Mesothelial cell of epicardium (in vitro differentiated cells): Measurements from ENCODE around the gene XRCC1. TPM values are rescaled to one million over a fixed set of nuclear protein-coding genes. Genes with fewer than 3 reads are reported as not detected.
A peak's percentile ranks its signal among the peaks of the same experiment; 100 is the strongest.

ENCODE experiments used
- DNase-seq, 2 experiments: peaks; one replicate each; pipeline ENCODE4 v3.0.0; 2021; ENCODE audit warnings: low spot score in 2 of 2; ENCODE audit not compliant: unreplicated experiment in 2 of 2
- H3K27ac Mint-ChIP-seq: 2 replicates; pipeline ENCODE4 v1.8.0; 2021; ENCODE audit warnings: mixed read lengths
- H3K27me3 Mint-ChIP-seq: 2 replicates; pipeline ENCODE4 v1.8.0; 2021; ENCODE audit warnings: low read depth, mixed read lengths
- H3K36me3 Mint-ChIP-seq: 2 replicates; pipeline ENCODE4 v1.8.0; 2021; ENCODE audit warnings: mixed read lengths
- H3K4me1 Mint-ChIP-seq: 2 replicates; pipeline ENCODE4 v1.8.0; 2021; ENCODE audit warnings: mixed read lengths
- H3K4me3 Mint-ChIP-seq: 2 replicates; pipeline ENCODE4 v1.8.0; 2021; ENCODE audit warnings: mild to moderate bottlenecking, moderate library complexity, mixed read lengths
- H3K9me3 Mint-ChIP-seq: 2 replicates; pipeline ENCODE4 v1.8.0; 2021; ENCODE audit warnings: mixed read lengths
- total RNA-seq: library from RNA; stranded (reverse); gene quantifications from 3 replicates; pipeline ENCODE4 v1.2.1, GENCODE V29; 2021
- TF ChIP-seq, protein P1 (sequence below): fragments of 200-600 bp; sonication (generic); IDR thresholded peaks from one replicate; pipeline ENCODE4 v1.5.0; 2021; ENCODE audit warnings: antibody characterized with exemption; ENCODE audit not compliant: unreplicated experiment

Gene XRCC1
- total RNA-seq, 1 donor from 2014 or later = 56.1 TPM

DNA sequence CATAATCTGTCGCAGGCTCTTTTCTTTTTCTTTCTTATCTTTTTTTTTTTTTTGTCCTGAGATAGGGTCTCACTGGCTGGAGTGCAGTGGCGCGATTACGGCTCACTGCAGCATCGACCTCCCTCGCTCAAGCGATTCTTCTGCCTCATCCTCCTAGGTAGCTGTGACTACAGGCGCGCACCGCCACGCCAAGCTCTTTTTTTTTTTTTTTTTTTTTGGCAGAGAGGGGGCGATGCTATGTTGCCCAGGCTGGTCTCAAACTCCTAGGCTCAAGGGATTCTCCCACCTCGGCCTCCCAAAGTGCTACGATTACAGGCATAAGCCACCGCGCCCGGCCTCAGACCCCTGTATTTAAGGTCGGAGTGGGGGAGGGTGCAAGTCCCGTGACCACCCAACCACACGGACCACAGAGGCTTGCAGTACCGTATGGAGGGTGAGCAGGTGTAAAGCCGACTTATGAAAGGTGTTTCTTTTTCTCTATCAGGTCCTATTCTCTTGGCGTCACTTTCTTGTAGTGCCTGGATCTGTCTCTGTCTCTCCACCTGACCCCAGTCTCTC lies 72.8 kb downstream of the XRCC1 start:
- no peaks in the 10 kb centered on the region for H3K27me3 Mint-ChIP-seq
- no peak for DNase-seq
- H3K9me3 Mint-ChIP-seq = no peaks in the 10 kb centered on the region
- H3K36me3 Mint-ChIP-seq = peaks cover 6% of the 10 kb centered on the region
- TF ChIP-seq, protein P1, sequence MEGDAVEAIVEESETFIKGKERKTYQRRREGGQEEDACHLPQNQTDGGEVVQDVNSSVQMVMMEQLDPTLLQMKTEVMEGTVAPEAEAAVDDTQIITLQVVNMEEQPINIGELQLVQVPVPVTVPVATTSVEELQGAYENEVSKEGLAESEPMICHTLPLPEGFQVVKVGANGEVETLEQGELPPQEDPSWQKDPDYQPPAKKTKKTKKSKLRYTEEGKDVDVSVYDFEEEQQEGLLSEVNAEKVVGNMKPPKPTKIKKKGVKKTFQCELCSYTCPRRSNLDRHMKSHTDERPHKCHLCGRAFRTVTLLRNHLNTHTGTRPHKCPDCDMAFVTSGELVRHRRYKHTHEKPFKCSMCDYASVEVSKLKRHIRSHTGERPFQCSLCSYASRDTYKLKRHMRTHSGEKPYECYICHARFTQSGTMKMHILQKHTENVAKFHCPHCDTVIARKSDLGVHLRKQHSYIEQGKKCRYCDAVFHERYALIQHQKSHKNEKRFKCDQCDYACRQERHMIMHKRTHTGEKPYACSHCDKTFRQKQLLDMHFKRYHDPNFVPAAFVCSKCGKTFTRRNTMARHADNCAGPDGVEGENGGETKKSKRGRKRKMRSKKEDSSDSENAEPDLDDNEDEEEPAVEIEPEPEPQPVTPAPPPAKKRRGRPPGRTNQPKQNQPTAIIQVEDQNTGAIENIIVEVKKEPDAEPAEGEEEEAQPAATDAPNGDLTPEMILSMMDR = no peak
- peak overlapping the region; percentile 96 for H3K27ac Mint-ChIP-seq
- peaks cover 19% of the 10 kb centered on the region for H3K4me1 Mint-ChIP-seq
- H3K4me3 Mint-ChIP-seq = peak overlapping the region; percentile 84

DNA sequence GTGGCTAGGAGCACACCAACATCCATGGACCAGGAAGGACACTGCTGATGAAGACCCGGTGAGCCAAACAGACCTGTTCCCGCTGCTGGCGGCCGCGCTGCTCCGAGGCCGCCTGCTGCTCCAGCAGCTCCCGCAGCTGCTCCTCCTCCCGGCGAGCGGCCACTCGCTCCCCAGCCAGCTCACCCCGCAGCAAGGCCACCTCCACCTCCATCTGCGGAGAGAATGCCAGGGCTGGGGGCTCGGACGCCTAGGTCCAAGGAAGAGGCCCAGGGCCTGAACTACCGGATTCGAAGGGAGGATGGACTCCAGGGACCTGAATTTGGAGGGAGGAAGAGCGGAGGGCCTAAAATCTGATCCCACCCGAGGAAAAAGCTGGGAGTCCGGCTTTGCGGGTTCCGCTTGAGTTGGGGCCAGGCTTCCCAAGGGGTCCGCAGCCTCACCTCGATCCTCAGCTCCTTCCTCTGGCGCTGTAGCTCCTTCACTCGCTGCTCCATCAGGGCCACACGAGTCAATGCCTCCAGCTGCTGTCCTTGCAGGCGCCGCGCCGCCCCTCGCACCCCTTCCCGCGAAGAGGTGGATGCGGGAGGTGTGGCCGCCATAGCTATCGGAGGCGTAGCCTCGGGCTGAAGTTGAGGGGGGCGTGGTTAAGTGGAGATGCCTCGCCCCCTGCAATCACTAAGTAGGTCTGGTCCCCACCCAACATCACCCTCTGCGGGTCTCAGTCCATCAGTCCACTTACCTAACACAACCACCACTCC lies 73.5 kb downstream of the XRCC1 start:
- Mint-ChIP-seq H3K4me1 (peaks cover 19% of the 10 kb centered on the region), H3K36me3 (peaks cover 7% of the 10 kb centered on the region), H3K27ac (no peak overlapping the region), H3K27me3 (no peaks in the 10 kb centered on the region), H3K4me3 (peak overlapping the region; percentile 42), H3K9me3 (no peaks in the 10 kb centered on the region)
- TF ChIP-seq, protein P1 = no peak
- DNase-seq = no peak

DNA sequence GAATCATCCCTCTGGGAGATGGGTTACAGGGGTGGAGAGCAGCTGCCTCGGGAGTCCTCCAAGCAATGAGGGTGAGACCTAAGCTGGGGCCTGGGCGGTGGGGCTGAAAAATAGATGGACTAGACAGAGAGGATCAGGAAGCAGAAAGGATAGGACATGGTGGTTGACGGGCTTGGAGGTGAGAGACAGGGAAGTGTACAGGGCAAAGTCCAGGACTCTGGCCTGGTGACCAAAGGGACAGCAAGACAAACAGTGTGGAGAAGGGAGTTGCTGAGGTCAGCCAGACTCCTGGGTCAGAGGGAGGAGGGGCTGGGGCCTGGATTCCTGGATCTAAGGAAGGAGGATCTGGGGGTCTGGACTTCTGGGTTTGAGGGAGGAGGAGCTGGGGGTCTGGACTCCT lies 76.3 kb downstream of the XRCC1 start:
- Mint-ChIP-seq H3K4me3 (no peak overlapping the region), H3K27me3 (no peaks in the 10 kb centered on the region), H3K27ac (peak overlapping the region; percentile 79), H3K4me1 (peaks cover 19% of the 10 kb centered on the region), H3K36me3 (peaks cover 18% of the 10 kb centered on the region), H3K9me3 (no peaks in the 10 kb centered on the region)
- DNase-seq = no peak
- TF ChIP-seq, protein P1 = no peak

DNA sequence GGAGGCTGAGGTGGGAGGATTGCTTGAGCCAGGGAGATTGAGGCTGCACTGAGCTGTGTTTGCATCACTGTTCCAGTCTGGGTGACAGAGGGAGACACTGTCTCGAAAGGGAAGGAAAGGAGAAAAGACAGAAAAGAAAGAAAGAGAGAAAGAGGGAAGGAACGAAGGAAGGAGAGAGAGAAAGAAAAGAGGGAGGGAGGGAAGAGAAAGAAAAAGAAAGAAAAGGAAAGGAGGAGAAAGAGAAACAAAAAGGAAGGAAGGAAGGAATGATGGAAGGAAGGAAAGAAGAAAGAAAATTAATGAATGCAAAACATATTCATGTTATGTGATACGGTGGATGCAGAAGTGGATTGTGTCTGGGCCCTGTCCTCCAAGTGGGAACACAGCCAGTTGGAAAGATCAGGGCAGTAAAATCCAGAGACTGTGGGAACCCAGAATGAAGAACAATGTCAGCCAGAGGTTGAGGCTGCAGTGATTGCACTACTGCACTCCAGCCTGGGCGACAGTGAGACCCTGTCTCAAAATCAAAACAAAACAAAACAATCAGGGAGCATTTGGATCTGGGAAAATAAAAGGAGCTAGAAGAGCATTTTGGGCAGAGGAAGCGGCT lies 77.0 kb downstream of the XRCC1 start:
- H3K9me3 Mint-ChIP-seq = no peaks in the 10 kb centered on the region
- DNase-seq = no peak
- no peak overlapping the region for H3K4me3 Mint-ChIP-seq
- H3K4me1 Mint-ChIP-seq = peaks cover 14% of the 10 kb centered on the region
- H3K27ac Mint-ChIP-seq = peak overlapping the region; percentile 79
- peaks cover 21% of the 10 kb centered on the region for H3K36me3 Mint-ChIP-seq
- TF ChIP-seq, protein P1 = no peak
- H3K27me3 Mint-ChIP-seq = no peaks in the 10 kb centered on the region

DNA sequence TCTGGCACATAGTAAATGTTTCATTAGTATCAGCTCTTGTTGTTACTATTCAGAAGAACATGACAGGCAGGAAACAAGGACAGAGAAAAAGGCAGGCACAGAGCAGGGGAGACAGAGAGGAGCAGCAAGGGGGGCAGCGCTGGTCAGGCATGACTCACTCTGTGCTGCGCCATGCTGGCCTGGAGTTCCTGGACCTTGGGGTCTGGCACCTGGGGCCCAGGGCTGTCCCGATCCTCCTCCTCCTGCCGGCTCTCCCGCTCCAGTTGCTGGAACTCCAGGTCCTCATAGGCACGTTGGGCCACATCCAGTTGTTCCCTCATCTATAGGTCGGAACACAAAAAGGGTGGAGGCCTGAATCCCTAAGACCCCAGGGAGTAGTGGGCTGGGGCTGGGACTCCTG lies 78.4 kb downstream of the XRCC1 start:
- Mint-ChIP-seq H3K4me1 (peaks cover 4% of the 10 kb centered on the region), H3K27ac (no peak overlapping the region), H3K9me3 (no peaks in the 10 kb centered on the region), H3K27me3 (no peaks in the 10 kb centered on the region), H3K4me3 (no peak overlapping the region), H3K36me3 (peaks cover 21% of the 10 kb centered on the region)
- TF ChIP-seq, protein P1 = no peak
- DNase-seq = no peak
